Endodermal cell (in vitro differentiated cells): ENCODE measurements around the gene SLC66A2. TPM values are rescaled to one million over a fixed set of nuclear protein-coding genes. Genes with fewer than 3 reads are reported as not detected.

Experiments
- DNase-seq: peaks from one replicate; pipeline ENCODE4 v3.0.0-alpha.2; 2017
- H3K27ac ChIP-seq: 2 replicates; pipeline ENCODE4 v1.5.1; 2013; ENCODE audit warnings: mild to moderate bottlenecking, low read depth, low read length, moderate library complexity
- H3K27me3 ChIP-seq: 2 replicates; pipeline ENCODE4 v1.6.1; 2013; ENCODE audit warnings: mild to moderate bottlenecking, low read length, moderate library complexity; ENCODE audit not compliant: insufficient read depth, control insufficient read depth, poor library complexity, severe bottlenecking
- H3K36me3 ChIP-seq: 2 replicates; pipeline ENCODE4 v1.7.0; 2013; ENCODE audit warnings: mild to moderate bottlenecking, low read length, moderate library complexity; ENCODE audit not compliant: control insufficient read depth, insufficient read depth
- H3K4me1 ChIP-seq: one replicate; pipeline ENCODE4 v1.7.0; 2013; ENCODE audit warnings: low read length; ENCODE audit not compliant: control insufficient read depth, insufficient read depth
- H3K4me3 ChIP-seq: 2 replicates; pipeline ENCODE4 v1.5.1; 2013; ENCODE audit warnings: mild to moderate bottlenecking, low read length, moderate library complexity
- H3K9ac ChIP-seq: 2 replicates; pipeline ENCODE4 v1.6.1; 2013; ENCODE audit warnings: mild to moderate bottlenecking, low read length, moderate library complexity; ENCODE audit not compliant: poor library complexity, severe bottlenecking; ENCODE audit errors: extremely low read depth
- H3K9me3 ChIP-seq: 2 replicates; pipeline ENCODE4 v1.6.1; 2013; ENCODE audit warnings: mild to moderate bottlenecking, low read length, moderate library complexity; ENCODE audit not compliant: control insufficient read depth
- H3K27ac Mint-ChIP-seq: 2 replicates; pipeline ENCODE4 v1.8.0; 2020; ENCODE audit warnings: mixed read lengths
- H3K27me3 Mint-ChIP-seq: 2 replicates; pipeline ENCODE4 v1.8.0; 2021; ENCODE audit warnings: mild to moderate bottlenecking, mixed read lengths; ENCODE audit not compliant: insufficient read depth
- H3K36me3 Mint-ChIP-seq: 2 replicates; pipeline ENCODE4 v1.8.0; 2020; ENCODE audit warnings: low read depth, mixed read lengths
- H3K4me1 Mint-ChIP-seq: 2 replicates; pipeline ENCODE4 v1.8.0; 2020; ENCODE audit warnings: mixed read lengths
- H3K4me3 Mint-ChIP-seq: 2 replicates; pipeline ENCODE4 v1.8.0; 2020; ENCODE audit warnings: mild to moderate bottlenecking, moderate library complexity, mixed read lengths
- H3K9me3 Mint-ChIP-seq: 2 replicates; pipeline ENCODE4 v1.8.0; 2020; ENCODE audit warnings: mild to moderate bottlenecking, mixed read lengths
- WGBS, 2 experiments: methylation state at CpG; one replicate each; pipeline versions ENCODE4 v1.1.5 to v1.1.7; 2013; ENCODE audit warnings: missing lambda C conversion rate in 2 of 2, mixed read lengths in 1 of 2; ENCODE audit not compliant: insufficient coverage in 1 of 2, insufficient read length in 1 of 2; 5-methylcytosine and 5-hydroxymethylcytosine counted together
- total RNA-seq, 2 donors: library from RNA; stranded (reverse); fragmentation: NEBNext Ultra II Directional in 1 of 2; extraction: Animal tissue kit (Norgen Biotek cat#: 25700) in 1 of 2; gene quantifications; 2 replicates in 1 of 2; 3 replicates in 1 of 2; pipeline ENCODE4 v1.2.1, GENCODE V29; 2021
- TF ChIP-seq, protein P1 (sequence below): fragments of 200-600 bp; sonication (generic); conservative IDR thresholded peaks from 2 replicates; pipeline ENCODE4 v1.5.0; 2021; ENCODE audit warnings: antibody characterized with exemption, mild to moderate bottlenecking

The SLC66A2 gene
- total RNA-seq, 2 donors from 2014 or later: 30.3 to 32.4 TPM

DNA sequence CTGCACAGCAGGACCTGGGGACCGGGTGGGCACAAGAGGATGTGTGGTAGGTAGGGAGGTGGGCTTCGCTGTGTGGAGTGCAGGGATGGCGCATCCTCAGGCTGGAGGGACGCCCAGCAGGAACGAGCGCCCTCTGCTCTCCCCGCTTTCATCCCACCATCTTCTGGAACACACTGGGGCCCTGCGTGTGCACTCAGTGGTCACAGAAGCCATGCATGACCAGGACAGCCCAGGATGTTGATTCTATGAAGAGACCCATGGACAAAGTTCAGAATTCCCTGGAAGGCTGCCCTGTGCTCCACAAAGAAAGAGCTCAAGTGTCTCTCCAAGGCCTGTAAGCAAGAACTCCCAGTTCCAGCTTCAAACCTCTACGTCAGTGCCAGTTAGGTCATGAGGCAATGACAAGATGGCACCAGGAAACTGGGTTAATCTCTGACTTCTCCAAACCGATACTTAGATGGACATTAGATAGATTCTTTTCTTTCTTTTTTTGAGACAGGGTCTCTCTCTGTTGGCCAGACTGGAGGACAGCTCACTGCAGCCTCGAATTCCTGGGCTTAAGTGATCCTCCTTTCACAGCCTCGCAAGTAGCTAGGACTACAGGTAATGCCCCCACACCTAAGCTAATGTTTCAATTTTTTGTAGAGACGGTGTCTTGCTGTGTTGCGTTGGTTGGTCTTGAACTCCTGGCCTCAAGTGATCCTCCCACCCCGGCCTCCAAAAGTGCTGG lies 3.4 kb downstream of the SLC66A2 start:
- DNase-seq: peak; percentile 26
- Histone ChIP-seq H3K27me3 (peaks cover 13% of the 10 kb centered on the region), H3K9ac (no peak overlapping the region), H3K9me3 (no peaks in the 10 kb centered on the region), H3K4me1 (peaks cover 9% of the 10 kb centered on the region), H3K27ac (no peak overlapping the region), H3K4me3 (no peak overlapping the region), H3K36me3 (peaks cover 11% of the 10 kb centered on the region)
- 88 to 94% methylated on average over 12 to 15 of the region's 15 CpGs for WGBS, 2 experiments
- no peaks in the 10 kb centered on the region for H3K9me3 Mint-ChIP-seq
- H3K27me3 Mint-ChIP-seq: peaks cover 38% of the 10 kb centered on the region
- peaks cover 16% of the 10 kb centered on the region for H3K4me1 Mint-ChIP-seq
- H3K36me3 Mint-ChIP-seq: peaks cover 19% of the 10 kb centered on the region
- TF ChIP-seq, protein P1, sequence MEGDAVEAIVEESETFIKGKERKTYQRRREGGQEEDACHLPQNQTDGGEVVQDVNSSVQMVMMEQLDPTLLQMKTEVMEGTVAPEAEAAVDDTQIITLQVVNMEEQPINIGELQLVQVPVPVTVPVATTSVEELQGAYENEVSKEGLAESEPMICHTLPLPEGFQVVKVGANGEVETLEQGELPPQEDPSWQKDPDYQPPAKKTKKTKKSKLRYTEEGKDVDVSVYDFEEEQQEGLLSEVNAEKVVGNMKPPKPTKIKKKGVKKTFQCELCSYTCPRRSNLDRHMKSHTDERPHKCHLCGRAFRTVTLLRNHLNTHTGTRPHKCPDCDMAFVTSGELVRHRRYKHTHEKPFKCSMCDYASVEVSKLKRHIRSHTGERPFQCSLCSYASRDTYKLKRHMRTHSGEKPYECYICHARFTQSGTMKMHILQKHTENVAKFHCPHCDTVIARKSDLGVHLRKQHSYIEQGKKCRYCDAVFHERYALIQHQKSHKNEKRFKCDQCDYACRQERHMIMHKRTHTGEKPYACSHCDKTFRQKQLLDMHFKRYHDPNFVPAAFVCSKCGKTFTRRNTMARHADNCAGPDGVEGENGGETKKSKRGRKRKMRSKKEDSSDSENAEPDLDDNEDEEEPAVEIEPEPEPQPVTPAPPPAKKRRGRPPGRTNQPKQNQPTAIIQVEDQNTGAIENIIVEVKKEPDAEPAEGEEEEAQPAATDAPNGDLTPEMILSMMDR: no peak
- H3K4me3 Mint-ChIP-seq: no peak overlapping the region
- no peak overlapping the region for H3K27ac Mint-ChIP-seq

DNA sequence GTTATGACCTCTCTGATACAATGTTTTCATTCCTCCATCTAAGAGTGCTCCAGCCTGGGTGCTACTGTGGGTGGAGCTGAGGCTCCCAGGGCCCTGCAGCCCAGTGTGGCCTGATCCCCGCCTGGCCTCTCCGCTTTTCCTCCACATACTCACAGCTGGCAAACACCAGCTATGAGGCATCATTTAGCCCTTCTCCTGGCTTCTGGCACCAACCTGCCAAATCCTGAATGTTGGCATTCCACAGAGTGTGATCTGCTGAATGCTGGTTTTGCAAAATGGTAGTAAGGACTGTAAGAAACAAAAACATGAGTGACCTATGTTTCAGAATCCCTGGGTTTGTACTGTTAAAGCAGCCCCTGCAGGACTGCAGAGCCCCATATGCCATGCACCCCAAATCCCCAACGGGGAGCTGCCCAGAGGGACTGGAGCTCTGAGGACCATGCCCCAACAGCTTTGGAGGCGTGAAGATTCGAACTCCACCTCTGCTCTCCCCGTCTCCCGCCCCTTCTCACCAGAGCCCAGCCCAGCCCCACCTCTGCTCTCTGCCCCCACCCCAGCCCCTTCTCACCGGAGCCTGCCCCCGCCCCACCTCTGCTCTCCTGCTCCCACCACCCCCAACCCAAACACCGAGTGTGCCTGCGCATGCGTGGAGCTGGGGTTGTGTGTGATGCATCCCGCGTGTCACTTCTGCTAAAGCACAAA lies 4.2 kb downstream of the SLC66A2 start:
- Histone ChIP-seq H3K4me3 (no peak overlapping the region), H3K4me1 (peaks cover 11% of the 10 kb centered on the region), H3K27ac (no peak overlapping the region), H3K36me3 (peaks cover 19% of the 10 kb centered on the region), H3K9ac (no peak overlapping the region), H3K9me3 (no peaks in the 10 kb centered on the region), H3K27me3 (peaks cover 5% of the 10 kb centered on the region)
- peaks cover 30% of the 10 kb centered on the region for H3K27me3 Mint-ChIP-seq
- TF ChIP-seq, protein P1: no peak
- no peak overlapping the region for H3K4me3 Mint-ChIP-seq
- H3K36me3 Mint-ChIP-seq: peaks cover 25% of the 10 kb centered on the region
- no peaks in the 10 kb centered on the region for H3K9me3 Mint-ChIP-seq
- H3K27ac Mint-ChIP-seq: no peak overlapping the region
- peak; percentile 30 for DNase-seq
- 92 to 97% methylated on average over 2 to 12 of the region's 14 CpGs for WGBS, 2 experiments
- H3K4me1 Mint-ChIP-seq: peaks cover 20% of the 10 kb centered on the region

DNA sequence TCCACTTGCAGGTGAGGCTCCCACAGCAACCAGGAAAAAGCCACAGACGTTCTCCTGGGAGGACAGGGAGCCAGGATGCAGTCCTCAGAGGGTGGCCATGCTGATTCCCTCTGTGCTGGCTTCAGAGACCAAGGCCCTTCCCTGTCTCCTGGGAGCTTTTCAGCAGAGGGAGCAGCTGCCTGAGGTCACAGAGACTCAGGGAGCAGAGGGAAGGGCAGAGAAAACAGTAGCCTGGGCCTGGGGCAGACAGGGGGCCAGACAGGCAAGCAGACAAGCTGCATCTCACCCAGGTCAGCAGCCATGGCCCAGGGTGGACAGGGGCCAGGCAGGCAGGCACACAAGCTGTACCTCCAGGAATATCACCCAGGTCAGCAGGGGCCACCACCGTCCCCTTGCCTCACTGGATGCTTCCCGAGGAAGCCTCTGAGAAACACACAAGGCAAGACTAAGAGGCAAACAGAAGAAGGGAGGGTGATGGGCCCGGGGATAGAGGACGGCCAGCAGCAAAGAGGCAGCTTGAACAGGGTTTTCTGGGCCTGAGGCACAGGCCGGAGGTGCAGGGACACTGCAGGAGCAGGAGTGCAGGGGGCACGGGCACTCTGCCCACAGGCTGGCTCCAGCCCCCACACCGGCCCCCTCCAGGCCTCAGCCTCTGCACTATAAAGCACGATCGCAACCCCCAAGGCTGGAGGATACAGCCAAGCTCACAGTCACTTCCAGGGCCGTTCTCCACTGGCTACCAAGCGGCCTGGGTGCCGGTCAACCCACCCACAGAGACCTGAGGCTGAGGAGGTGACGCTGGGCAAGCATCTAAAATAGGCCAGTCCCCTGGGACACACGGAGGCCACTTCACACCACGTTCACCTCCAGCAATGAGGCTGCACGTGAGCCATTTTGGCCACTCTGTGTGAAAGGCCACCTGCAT lies 6.1 kb downstream of the SLC66A2 start:
- H3K27ac Mint-ChIP-seq: no peak overlapping the region

More for the DNA sequence above, 6.1 kb downstream of the SLC66A2 start:
- no peaks in the 10 kb centered on the region for H3K9me3 Mint-ChIP-seq
- Histone ChIP-seq H3K27ac (no peak overlapping the region), H3K27me3 (no peaks in the 10 kb centered on the region), H3K36me3 (peaks cover 32% of the 10 kb centered on the region), H3K4me1 (peaks cover 11% of the 10 kb centered on the region), H3K4me3 (no peak overlapping the region), H3K9ac (no peak overlapping the region), H3K9me3 (no peaks in the 10 kb centered on the region)
- WGBS, 2 experiments: 84 to 88% methylated on average over 10 to 17 of the region's 17 CpGs
- H3K27me3 Mint-ChIP-seq: peaks cover 27% of the 10 kb centered on the region
- peaks cover 32% of the 10 kb centered on the region for H3K36me3 Mint-ChIP-seq
- H3K4me1 Mint-ChIP-seq: peaks cover 20% of the 10 kb centered on the region
- no peak overlapping the region for H3K4me3 Mint-ChIP-seq
- TF ChIP-seq, protein P1: no peak
- peak; percentile 53 for DNase-seq
